HepG2 (cell line): ENCODE results near the gene PEX14. TPM values are rescaled to one million over a fixed set of nuclear protein-coding genes. Genes with fewer than 3 reads are reported as not detected.

Source experiments
- ATAC-seq: fragments of 200-7000 bp; cut with Tn5 transposase; 3 replicates; pipeline ENCODE4 v1.9.1; 2020; ENCODE audit warnings: mild to moderate bottlenecking, moderate library complexity
- BruUV-seq: library from RNA; stranded (reverse); fragments of 400-500 nt; replicated peaks from 2 replicates; lab custom pipeline; 2021; lab: Mats Ljungman, UMichigan
- CTCF ChIA-PET: fragments of 300-600 bp; formaldehyde crosslinking; extraction: SDS; loops from one replicate; lab custom pipeline; 2021; ENCODE audit warnings: low total read pairs, inconsistent platforms, low intra/inter-chr PET ratio; lab: Yijun Ruan, JAX
- POLR2A ChIA-PET: fragments of 350-600 bp; sonication (Branson Sonifier 250); formaldehyde crosslinking; loops from one replicate; lab custom pipeline; 2020; ENCODE audit warnings: antibody characterized with exemption, inconsistent platforms; lab: Yijun Ruan, JAX
- DNase-seq: peaks from one replicate; pipeline ENCODE4 v3.0.0-alpha.2; 2015; ENCODE audit warnings: low spot score
- FAIRE-seq: peaks from 3 replicates; lab custom pipeline; 2011; peaks lifted over from hg19 to GRCh38; lab: Jason Lieb, UNC
- H2AFZ ChIP-seq: one replicate; pipeline ENCODE4 v1.6.1; 2011; ENCODE audit warnings: low read length, inconsistent platforms
- H3K27ac ChIP-seq: fragments of 300-600 bp; 3 replicates; pipeline ENCODE4 v1.8.0; 2011; ENCODE audit warnings: mixed run types, mild to moderate bottlenecking, mixed read lengths, low read length, inconsistent platforms; ENCODE audit not compliant: insufficient read depth; ENCODE audit errors: extremely low read length
- H3K27me3 ChIP-seq, 2 experiments: fragments of 200-600 bp in 1 of 2; 2 replicates in 1 of 2; 3 replicates in 1 of 2; pipeline versions ENCODE4 v1.6.0 to v1.8.0; 2011; ENCODE audit warnings: low read length in 2 of 2, mild to moderate bottlenecking in 2 of 2, moderate library complexity in 2 of 2, inconsistent platforms in 1 of 2; ENCODE audit not compliant: insufficient read depth in 2 of 2, control insufficient read depth in 1 of 2
- H3K36me3 ChIP-seq, 2 experiments: fragments of 200-600 bp in 1 of 2; replicated peaks in 1 of 2; 2 replicates in 1 of 2; 3 replicates in 1 of 2; pipeline versions ENCODE4 v1.5.1 to v1.8.0; 2011; ENCODE audit warnings: low read length in 2 of 2, inconsistent platforms in 1 of 2; ENCODE audit not compliant: insufficient read depth in 2 of 2, control insufficient read depth in 1 of 2
- H3K4me1 ChIP-seq: 2 replicates; pipeline ENCODE4 v1.5.1; 2012; ENCODE audit warnings: low read length, inconsistent platforms; ENCODE audit not compliant: insufficient read depth
- H3K4me2 ChIP-seq: 2 replicates; pipeline ENCODE4 v1.6.0; 2011; ENCODE audit warnings: low read depth, low read length, inconsistent platforms
- H3K4me3 ChIP-seq, 3 experiments: fragments of 200-600 bp in 1 of 3; sonication (generic), shearing (Covaris generic) in 1 of 3; replicated peaks in 1 of 3; 2 replicates each; pipeline ENCODE4 v1.5.1; 2011 to 2016; ENCODE audit warnings: low read length in 3 of 3, inconsistent platforms in 2 of 3, low read depth in 2 of 3, mild to moderate bottlenecking in 2 of 3, control low read depth in 1 of 3, mixed read lengths in 1 of 3; ENCODE audit not compliant: insufficient read depth in 1 of 3
- H3K79me2 ChIP-seq: one replicate; pipeline ENCODE4 v1.6.1; 2011; ENCODE audit warnings: low read length, inconsistent platforms; ENCODE audit not compliant: insufficient read depth
- H3K9ac ChIP-seq: 2 replicates; pipeline ENCODE4 v1.6.0; 2011; ENCODE audit warnings: mild to moderate bottlenecking, low read depth, low read length, inconsistent platforms; ENCODE audit not compliant: insufficient read depth
- H3K9me3 ChIP-seq: 2 replicates; pipeline ENCODE4 v1.5.1; 2012; ENCODE audit warnings: mild to moderate bottlenecking, low read length
- H4K20me1 ChIP-seq: 2 replicates; pipeline ENCODE4 v1.6.0; 2011; ENCODE audit warnings: inconsistent platforms, mild to moderate bottlenecking, low read length, moderate library complexity; ENCODE audit not compliant: insufficient read depth
- KDM5A ChIP-seq: fragments of 200-600 bp; sonication (generic); IDR thresholded peaks from 2 replicates; pipeline ENCODE4 v1.7.0; 2018; ENCODE audit warnings: antibody characterized with exemption, mild to moderate bottlenecking, low read length, borderline replicate concordance
- NCOA1 ChIP-seq: sonication (generic); formaldehyde crosslinking; IDR thresholded peaks from 2 replicates; pipeline ENCODE4 v1.9.0; 2021; ENCODE audit warnings: missing genetic modification reagents
- NR2F2 ChIP-seq: IDR thresholded peaks from 2 replicates; pipeline ENCODE4 v1.6.1; 2012; ENCODE audit warnings: low read depth, inconsistent platforms, borderline replicate concordance
- RERE ChIP-seq: IDR thresholded peaks from 2 replicates; pipeline ENCODE4 v1.6.1; 2016; ENCODE audit warnings: low read depth, missing genetic modification reagents, missing compliant biosample characterization
- ZBTB39 ChIP-seq: sonication (generic); formaldehyde crosslinking; IDR thresholded peaks from 2 replicates; pipeline ENCODE4 v1.5.0; 2020; ENCODE audit warnings: missing genetic modification reagents
- ZNF124 ChIP-seq: sonication (generic); formaldehyde crosslinking; IDR thresholded peaks from 2 replicates; pipeline ENCODE4 v1.4.0; 2020; ENCODE audit warnings: missing genetic modification reagents
- ZNF138 ChIP-seq: sonication (generic); formaldehyde crosslinking; IDR thresholded peaks from 2 replicates; pipeline ENCODE4 v1.5.0; 2020; ENCODE audit warnings: mild to moderate bottlenecking, low read depth, missing genetic modification reagents
- ZNF652 ChIP-seq: IDR thresholded peaks from 2 replicates; pipeline ENCODE4 v1.6.1; 2016; ENCODE audit warnings: low read depth, borderline replicate concordance
- WGBS: methylation state at CpG from one replicate; pipeline ENCODE4 v1.1.6; 2017; ENCODE audit warnings: low lambda C conversion rate; 5-methylcytosine and 5-hydroxymethylcytosine counted together
- in situ Hi-C: cut with HindIII; loops from 2 replicates; pipeline ENCODE4 v1.10.0; 2017; ENCODE audit warnings: low pct_unique_long_range_greater_than_20kb; ENCODE audit not compliant: extremely low pct_ligation_motif_present
- intact Hi-C: fragments of 100-400 bp; cut with micrococcal nuclease; formaldehyde crosslinking; loops from one replicate; pipeline ENCODE4 v1.10.0; 2022; ENCODE audit not compliant: unreplicated experiment
- polyA plus RNA-seq, 8 experiments: library from polyadenylated mRNA; depleted of rRNA in 3 of 8; stranded (reverse) in 7 of 8; unstranded in 1 of 8; fragments of >200 nt; fragmentation: Illumina TruSeq in 4 of 8; extraction: Trizol in 4 of 8; gene quantifications; 2 replicates each; pipeline versions ENCODE4 v1.2.1 to v1.2.3, GENCODE V29; 2011 to 2016; ENCODE audit warnings: low read depth in 4 of 8, missing spikeins in 1 of 8, mixed read lengths in 1 of 8; ENCODE audit not compliant: insufficient read depth in 1 of 8
- total RNA-seq, 5 experiments: library from RNA; depleted of rRNA; stranded (reverse); fragments of >200 nt; fragmentation: Illumina TruSeq; extraction: Trizol; gene quantifications; 2 replicates each; pipeline ENCODE4 v1.2.3, GENCODE V29; 2016; ENCODE audit warnings: low read depth in 1 of 5

The PEX14 gene
- total and polyA plus RNA-seq, 2 of the 13 experiments (the other 11 are each of a cell fraction or from before 2014, with no cell fraction given) = 6.5 to 9.9 TPM

- TF ChIP-seq ZNF124 (CRISPR knock-in tag) (no peak), NCOA1 (no peak), ZBTB39 (no peak), NR2F2 (no peak)
Measured at GRCh38 chr1:10599194-10599861, 124.6 kb downstream of the PEX14 start (continued).

GRCh38 chr1:10601342-10602070, 126.8 kb downstream of the PEX14 start:
- Histone ChIP-seq H3K4me2 (no peak overlapping the region), H3K9me3 (no peaks in the 10 kb centered on the region), H3K79me2 (no peaks in the 10 kb centered on the region), H4K20me1 (no peaks in the 10 kb centered on the region; the same call in 1 of the 2 replicates), H3K27ac (no peak overlapping the region), H3K9ac (no peak overlapping the region), H2AFZ (no peak overlapping the region), H3K4me1 (peaks cover 41% of the 10 kb centered on the region), H3K27me3 (no peaks in the 10 kb centered on the region), H3K36me3 (peaks cover 2 to 15% of the 10 kb centered on the region in 2 experiments; a peak in 4 of 5 replicates), H3K4me3 (no peak overlapping the region)
- ATAC-seq (no peak), FAIRE-seq (no peak), DNase-seq (no peak)
- WGBS = 97% methylated on average over 6 of the region's 6 CpGs
- intact Hi-C loops (no loop called here), in situ Hi-C loops (no loop called here)
- ChIA-PET CTCF (no interaction called here), POLR2A (no interaction called here)
- no TSS peak for BruUV-seq
- TF ChIP-seq ZNF652 (CRISPR knock-in tag) (0 out of 2 replicates have a peak, but pooled peaks have one; percentile 27), RERE (no peak), ZNF138 (no peak), KDM5A (no peak)
- TF ChIP-seq, all 625 proteins: peak for 1
